GM13976 (cell line): ENCODE measurements around the gene L3MBTL4.
"Not testable (repeated sequence)": the region's sequence is repeated elsewhere in the genome, so short reads cannot be mapped to it uniquely, and the experiment has no call there.

Experiments used
- DNase-seq: peaks from one replicate; pipeline ENCODE4 v3.0.0; 2012; ENCODE audit warnings: low spot score
- CTCF ChIP-seq: IDR thresholded peaks from 2 replicates; pipeline ENCODE4 v1.5.1; 2012; ENCODE audit warnings: borderline replicate concordance, mild to moderate bottlenecking; ENCODE audit not compliant: insufficient read depth; ENCODE audit errors: extremely low read depth, missing control alignments, control extremely low read depth
- in situ Hi-C: fragments of 300-500 bp; cut with MboI; formaldehyde crosslinking; loops from one replicate; pipeline ENCODE4 v1.12.0; 2022; ENCODE audit warnings: low sequenced_read_pairs, mixed read lengths, inconsistent platforms; ENCODE audit not compliant: unreplicated experiment

The L3MBTL4 gene

GRCh38 chr18:6280211-6280743 lies 134.4 kb downstream of the L3MBTL4 start:
- DNase-seq: no peak
- TF ChIP-seq CTCF: no peak
- in situ Hi-C loops: no loop called here

- in situ Hi-C loops: no loop called here
- no peak for TF ChIP-seq CTCF
- no peak for DNase-seq
Observed at GRCh38 chr18:6279308-6279707, 135.4 kb downstream of the L3MBTL4 start.

GRCh38 chr18:6273423-6273822 lies 141.3 kb downstream of the L3MBTL4 start:
- no peak for DNase-seq
- no peak for TF ChIP-seq CTCF
- in situ Hi-C loops: no loop called here

- in situ Hi-C loops, DNase-seq: not testable (repeated sequence)
Observed at GRCh38 chr18:6272144-6272543, 142.6 kb downstream of the L3MBTL4 start.

- in situ Hi-C loops: no loop called here
- no peak for DNase-seq
- no peak for TF ChIP-seq CTCF
Observed at GRCh38 chr18:6271585-6271984, 143.1 kb downstream of the L3MBTL4 start.

GRCh38 chr18:6270771-6271216 lies 143.9 kb downstream of the L3MBTL4 start:
- TF ChIP-seq CTCF: no peak
- in situ Hi-C loops: no loop called here
- DNase-seq: no peak

GRCh38 chr18:6269660-6270332 lies 144.9 kb downstream of the L3MBTL4 start:
- TF ChIP-seq CTCF: no peak
- DNase-seq: no peak
- in situ Hi-C loops: no loop called here
